Fibroblast of lung (primary cell): ENCODE results near the gene RAD18.

Experiments used
- CTCF ChIP-seq, 2 donors: IDR thresholded peaks in 1 of 2; conservative IDR thresholded peaks in 1 of 2; 1 replicate in 1 of 2; 2 replicates in 1 of 2; pipeline ENCODE4 v1.5.1; 2011 to 2012; ENCODE audit warnings: low read length in 2 of 2, control low read depth in 1 of 2, inconsistent platforms in 1 of 2, low read depth in 1 of 2, mild to moderate bottlenecking in 1 of 2
- EZH2 ChIP-seq: IDR thresholded peaks from 2 replicates; pipeline ENCODE4 v1.5.1; 2012; ENCODE audit warnings: low read length, control low read depth, mild to moderate bottlenecking; ENCODE audit errors: missing control alignments

DNA sequence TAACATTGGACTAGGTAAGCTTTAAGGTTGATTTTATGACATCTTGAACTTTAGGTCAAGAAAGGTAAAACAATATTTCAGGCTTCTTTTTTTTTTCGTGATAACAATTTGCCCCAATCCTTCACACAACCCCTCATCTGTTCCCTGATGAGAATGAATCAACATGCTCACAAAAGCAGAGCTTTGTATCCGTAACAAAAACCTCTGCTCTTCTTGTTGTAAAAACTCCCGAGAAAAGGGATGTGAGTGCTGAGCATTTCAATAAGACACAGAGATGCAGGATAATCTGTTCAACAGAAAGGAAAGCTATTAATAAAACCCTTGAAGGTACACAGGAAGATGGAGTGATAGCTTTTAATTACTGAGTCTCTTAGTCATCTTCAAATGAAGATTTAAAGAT lies 94.3 kb downstream of the RAD18 start:
- TF ChIP-seq CTCF (conservative IDR thresholded peaks at IDR 0.05 in 1 of 2, IDR thresholded peaks at IDR 0.05 in 1 of 2; ENCODE audit: low read depth in 1 of 2, low read length in 2 of 2) (no peak), EZH2 (no peak)
